Measurements from ENCODE around the gene ADAMTSL2.

DNA sequence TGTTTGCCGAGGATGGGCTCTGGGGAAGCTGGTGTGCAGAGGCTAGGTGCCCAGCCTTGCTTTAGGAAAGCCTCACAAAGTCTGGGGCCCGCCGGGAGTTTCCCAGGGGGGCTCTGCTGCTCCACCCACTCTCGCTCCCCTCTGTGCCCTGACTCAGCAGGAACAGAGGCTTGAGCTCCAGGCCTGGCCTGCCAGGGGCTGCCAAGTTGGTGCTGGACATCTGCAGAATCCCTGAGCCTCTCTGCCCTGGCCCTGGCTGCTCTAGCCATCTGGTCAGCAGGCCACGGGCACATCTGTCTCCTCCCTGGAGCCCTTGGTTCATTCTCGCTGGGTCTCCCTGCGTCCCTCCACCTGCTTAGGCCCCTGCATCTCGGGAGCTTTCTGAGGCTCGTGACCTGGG lies 647 bp upstream of the ADAMTSL2 start:
- TF ChIP-seq POLR2AphosphoS5 (IDR thresholded peaks at IDR 0.05; ENCODE audit: borderline replicate concordance, low read depth, low read length) (no peak), EZH2 (IDR thresholded peaks at IDR 0.05) (no peak), FOXP2 (optimal IDR thresholded peaks at IDR 0.05; ENCODE audit: control extremely low read depth, extremely low read length, insufficient read depth) (no peak)
